Brain microvascular endothelial cell (primary cell): ENCODE results near the gene KRT74.

Source experiments
- DNase-seq: peaks from one replicate; pipeline ENCODE4 v3.0.0-alpha.2; 2020
- H3K27ac ChIP-seq: fragments of 250-450 bp; sonication (Bioruptor Pico); 2 replicates; pipeline ENCODE4 v1.5.1; 2020; ENCODE audit warnings: mild to moderate bottlenecking, moderate library complexity
- H3K27me3 ChIP-seq: fragments of 250-450 bp; sonication (Bioruptor Pico); replicated peaks from 2 replicates; pipeline ENCODE4 v1.5.1; 2020; ENCODE audit warnings: mild to moderate bottlenecking
- H3K36me3 ChIP-seq: fragments of 250-450 bp; sonication (Bioruptor Pico); replicated peaks from 2 replicates; pipeline ENCODE4 v1.5.1; 2020; ENCODE audit warnings: mild to moderate bottlenecking
- H3K4me3 ChIP-seq: 2 replicates; pipeline ENCODE4 v1.5.1; 2011; ENCODE audit warnings: low read depth, mild to moderate bottlenecking, control low read depth, low read length, moderate library complexity
- CTCF ChIP-seq: IDR thresholded peaks from 2 replicates; pipeline ENCODE4 v1.5.1; 2011; ENCODE audit warnings: low read depth, mild to moderate bottlenecking, moderate library complexity, low read length, control low read depth, inconsistent platforms; ENCODE audit errors: missing control alignments
- in situ Hi-C: cut with HindIII; loops from 2 replicates; pipeline ENCODE4 v1.10.0; 2017; ENCODE audit warnings: low sequenced_read_pairs, low pct_ligation_motif_present

KRT74 gene

DNA sequence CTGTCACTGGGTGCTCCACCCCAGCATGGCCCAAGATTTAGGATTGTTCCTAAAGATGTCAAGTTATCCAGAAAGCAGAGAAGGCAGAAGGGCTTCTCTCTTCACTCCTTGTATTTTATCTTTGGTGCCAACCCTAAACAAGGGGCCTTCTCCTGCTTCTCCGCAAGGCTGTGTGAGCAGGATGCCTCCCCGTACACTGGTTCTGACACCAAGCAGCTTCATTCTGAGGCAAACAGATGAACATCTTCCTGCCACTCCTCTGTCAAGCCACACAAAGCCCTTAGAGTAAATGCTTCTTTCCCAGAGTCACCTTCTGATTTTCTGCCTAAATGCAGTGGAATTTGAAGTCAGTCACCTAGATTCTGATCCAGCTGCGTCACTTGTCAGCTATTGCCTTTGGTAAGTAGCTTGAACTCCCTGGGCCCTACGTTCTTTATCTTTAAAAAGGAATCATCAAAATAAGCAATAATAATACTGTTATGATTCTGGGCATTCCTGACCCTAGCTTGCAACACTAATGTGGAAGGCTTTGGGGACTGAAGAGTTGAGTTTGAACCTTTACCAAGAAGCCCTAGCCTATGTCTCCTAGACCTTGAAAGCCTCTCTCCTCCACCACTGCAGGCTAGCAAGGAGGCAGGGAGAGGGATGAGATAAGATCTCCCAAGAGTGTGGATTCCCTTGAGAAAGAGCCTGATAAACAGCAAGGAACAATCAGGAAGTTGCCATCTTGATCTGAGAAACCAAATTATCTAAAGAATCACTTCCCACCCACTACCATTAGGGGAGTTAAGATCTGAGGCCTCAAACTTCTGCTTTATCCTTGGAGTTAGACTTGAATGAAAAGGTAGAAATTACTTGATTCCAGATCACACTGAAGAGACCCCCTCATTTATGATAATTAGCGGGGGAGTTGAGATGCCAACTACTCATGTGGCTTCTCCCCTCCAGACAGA lies 39.1 kb upstream of the KRT74 start:
- no peak overlapping the region for H3K4me3 ChIP-seq
- in situ Hi-C loops, result no loop called here
- H3K36me3 ChIP-seq, result no peaks in the 10 kb centered on the region
- no peak overlapping the region for H3K27ac ChIP-seq
- no peak for DNase-seq
- H3K27me3 ChIP-seq, result peaks cover 10% of the 10 kb centered on the region
- no peak for TF ChIP-seq CTCF

GRCh38 chr12:52611080-52611468 lies 37.4 kb upstream of the KRT74 start:
- no peak for DNase-seq
- no peak overlapping the region for H3K4me3 ChIP-seq
- H3K27ac ChIP-seq, result no peak overlapping the region
- TF ChIP-seq CTCF, result no peak
- H3K27me3 ChIP-seq, result peaks cover 10% of the 10 kb centered on the region
- in situ Hi-C loops, result no loop called here
- no peaks in the 10 kb centered on the region for H3K36me3 ChIP-seq

DNA sequence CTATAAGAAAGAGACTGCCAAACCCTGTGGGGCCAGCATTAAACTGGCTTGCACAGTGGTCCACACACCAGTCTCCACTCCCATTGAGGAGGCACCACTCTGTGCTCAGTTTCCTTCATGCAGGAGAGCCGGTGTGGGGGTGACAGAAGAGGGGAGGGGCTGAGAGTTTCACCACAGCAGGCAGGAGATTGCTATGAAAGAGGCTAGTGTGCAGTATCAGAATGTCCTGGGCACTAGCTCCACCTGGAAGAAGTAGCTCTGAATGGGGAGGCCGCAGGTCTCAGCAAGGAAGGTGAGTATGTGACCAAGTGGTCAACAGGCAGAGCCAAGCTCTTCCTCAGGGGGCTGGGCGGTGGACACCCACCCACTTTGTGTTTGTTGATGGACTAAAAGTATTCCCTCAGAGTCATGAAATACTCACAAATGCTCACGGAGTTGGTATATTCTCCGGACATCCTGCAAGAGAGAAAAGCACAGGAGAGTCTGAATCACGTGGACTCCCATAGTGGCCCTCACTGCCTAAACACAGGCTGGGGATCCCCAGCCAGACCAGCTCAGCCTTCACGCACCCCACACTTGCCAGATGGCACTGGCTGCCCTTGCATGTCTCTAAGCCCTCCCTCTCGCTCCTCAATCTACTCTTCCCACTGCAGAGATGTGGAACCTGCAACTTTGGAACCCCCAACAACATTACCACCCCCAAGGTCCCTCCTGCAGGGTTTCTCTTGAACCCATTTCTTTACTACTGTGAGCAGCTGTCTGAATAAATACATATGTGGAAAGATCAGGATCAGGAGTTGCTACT lies 35.4 kb upstream of the KRT74 start:
- peaks cover 8% of the 10 kb centered on the region for H3K27me3 ChIP-seq
- H3K36me3 ChIP-seq, result no peaks in the 10 kb centered on the region
- TF ChIP-seq CTCF, result no peak
- H3K4me3 ChIP-seq, result no peak overlapping the region
- DNase-seq, result no peak
- H3K27ac ChIP-seq, result no peak overlapping the region
- in situ Hi-C loops, result no loop called here

GRCh38 chr12:52608161-52608560 lies 34.5 kb upstream of the KRT74 start:
- no peak for DNase-seq
- Histone ChIP-seq H3K27ac (no peak overlapping the region), H3K36me3 (no peaks in the 10 kb centered on the region), H3K27me3 (peaks cover 8% of the 10 kb centered on the region), H3K4me3 (no peak overlapping the region)
- no peak for TF ChIP-seq CTCF
- in situ Hi-C loops, result no loop called here

DNA sequence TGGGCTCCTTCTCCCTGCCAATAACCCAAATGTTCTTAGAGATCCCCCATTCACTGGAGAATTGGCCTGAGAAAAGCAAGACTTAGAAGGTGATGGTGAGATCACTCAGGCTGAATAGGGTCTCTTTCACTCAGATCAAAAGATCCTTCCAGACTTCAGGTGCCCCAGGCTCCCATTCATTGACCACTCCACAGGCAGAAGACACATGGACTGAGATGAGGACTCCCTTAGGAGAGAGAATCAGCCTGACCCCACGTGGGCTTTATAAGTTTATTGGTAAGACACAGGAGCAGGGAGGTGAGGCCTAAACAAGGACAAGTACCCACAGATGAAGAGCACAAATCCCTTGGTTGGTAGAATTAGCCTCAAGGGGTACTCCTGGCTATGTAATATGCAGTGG lies 33.7 kb upstream of the KRT74 start:
- no peaks in the 10 kb centered on the region for H3K36me3 ChIP-seq
- no peak for TF ChIP-seq CTCF
- H3K27me3 ChIP-seq, result peaks cover 11% of the 10 kb centered on the region
- H3K4me3 ChIP-seq, result no peak overlapping the region
- in situ Hi-C loops, result no loop called here
- DNase-seq, result no peak
- H3K27ac ChIP-seq, result no peak overlapping the region
